Common myeloid progenitor, CD34-positive (primary cell): ENCODE results near the gene IQCE.

Experiments
- CTCF ChIA-PET: fragments of 350-600 bp; sonication (Branson Sonifier 250); formaldehyde crosslinking; loops from one replicate; lab custom pipeline; 2021; ENCODE audit warnings: antibody characterized with exemption; lab: Charles Lee
- POLR2A ChIA-PET: fragments of 350-600 bp; sonication (Branson Sonifier 250); formaldehyde crosslinking; loops from one replicate; lab custom pipeline; 2021; ENCODE audit warnings: antibody characterized with exemption; lab: Charles Lee
- DNase-seq, 3 donors: peaks; one replicate each; pipeline versions ENCODE4 v3.0.0 to v3.0.0-alpha.2; 2013
- H3K27ac ChIP-seq, 2 experiments: 1 replicate in 1 of 2; 2 replicates in 1 of 2; pipeline ENCODE4 v1.7.0; 2013; ENCODE audit warnings: inconsistent platforms in 2 of 2, low read length in 2 of 2, mild to moderate bottlenecking in 2 of 2, low read depth in 1 of 2, moderate library complexity in 1 of 2; ENCODE audit not compliant: severe bottlenecking in 2 of 2, insufficient read depth in 1 of 2, poor library complexity in 1 of 2
- H3K27me3 ChIP-seq, 5 experiments: replicated peaks in 2 of 5; 1 replicate in 3 of 5; 2 replicates in 2 of 5; pipeline versions ENCODE4 v1.6.1 to v1.7.0; 2013; ENCODE audit warnings: low read length in 4 of 5, mild to moderate bottlenecking in 2 of 5, moderate library complexity in 2 of 5, inconsistent platforms in 1 of 5; ENCODE audit not compliant: insufficient read depth in 5 of 5, control insufficient read depth in 4 of 5
- H3K36me3 ChIP-seq, 4 experiments: 1 replicate in 2 of 4; 2 replicates in 2 of 4; pipeline versions ENCODE4 v1.6.1 to v1.7.0; 2013; ENCODE audit warnings: low read length in 3 of 4, control low read depth in 1 of 4, mild to moderate bottlenecking in 1 of 4; ENCODE audit not compliant: control insufficient read depth in 4 of 4, insufficient read depth in 4 of 4
- H3K4me1 ChIP-seq, 4 experiments: 1 replicate in 3 of 4; 2 replicates in 1 of 4; pipeline versions ENCODE4 v1.6.1 to v1.7.1; 2013; ENCODE audit warnings: low read length in 3 of 4, mild to moderate bottlenecking in 3 of 4, control low read depth in 1 of 4, inconsistent platforms in 1 of 4, moderate library complexity in 1 of 4; ENCODE audit not compliant: control insufficient read depth in 4 of 4, insufficient read depth in 4 of 4; ENCODE audit errors: control extremely low read depth in 1 of 4
- H3K4me3 ChIP-seq, 7 experiments: 1 replicate in 4 of 7; 2 replicates in 3 of 7; pipeline versions ENCODE4 v1.5.1 to v1.7.0; 2013; ENCODE audit warnings: mild to moderate bottlenecking in 7 of 7, low read length in 6 of 7, moderate library complexity in 6 of 7, inconsistent platforms in 2 of 7, low read depth in 2 of 7, control low read depth in 1 of 7; ENCODE audit not compliant: insufficient read depth in 4 of 7, control insufficient read depth in 1 of 7; ENCODE audit errors: extremely low read depth in 1 of 7
- H3K9me3 ChIP-seq, 5 experiments: 1 replicate in 4 of 5; 2 replicates in 1 of 5; pipeline versions ENCODE4 v1.6.1 to v1.7.1; 2013; ENCODE audit warnings: low read length in 4 of 5, mild to moderate bottlenecking in 2 of 5, inconsistent platforms in 1 of 5, low read depth in 1 of 5, moderate library complexity in 1 of 5; ENCODE audit not compliant: control insufficient read depth in 4 of 5, insufficient read depth in 2 of 5; ENCODE audit errors: control extremely low read depth in 1 of 5
- WGBS: methylation state at CpG from one replicate; pipeline ENCODE4 v1.1.5; 2013; ENCODE audit not compliant: insufficient coverage; 5-methylcytosine and 5-hydroxymethylcytosine counted together

IQCE gene

DNA sequence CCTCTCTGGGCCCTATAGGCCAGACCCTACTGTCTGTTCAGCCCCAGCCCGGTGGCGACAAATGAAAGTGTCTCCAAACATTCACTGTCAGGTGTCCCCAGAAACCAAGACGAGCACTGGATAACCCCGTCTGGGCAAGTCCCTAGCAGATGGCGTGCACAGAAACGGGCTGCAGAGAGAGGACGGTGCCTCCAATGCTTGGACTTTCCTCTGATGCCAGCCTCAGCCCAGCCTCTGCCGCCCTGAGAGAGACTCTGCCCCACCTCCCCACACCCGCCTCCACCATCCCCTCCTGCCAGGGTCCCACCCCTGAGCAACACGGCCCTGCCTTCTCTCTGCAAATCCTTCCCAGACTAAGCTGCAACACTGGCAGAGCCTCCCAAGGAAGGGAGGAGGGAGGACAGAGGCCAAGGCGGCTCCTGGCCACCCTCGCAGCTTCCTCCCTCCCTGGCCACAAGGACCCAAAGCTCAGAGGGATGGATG is 46.6 kb upstream of the IQCE start:
- peaks cover 3 to 71% (median 64%) of the 10 kb centered on the region in 4 experiments for H3K4me1 ChIP-seq
- H3K36me3 ChIP-seq, result no peaks in the 10 kb centered on the region
- peak overlapping the region in 1 of 2 experiments; percentile 79 for H3K27ac ChIP-seq
- 52% methylated on average over 8 of the region's 12 CpGs for WGBS
- DNase-seq, result peak in 2 of 3 donors; percentile 50
- H3K9me3 ChIP-seq, result no peaks in the 10 kb centered on the region
- no peaks in the 10 kb centered on the region for H3K27me3 ChIP-seq
- H3K4me3 ChIP-seq, result peak overlapping the region in 2 of 7 experiments; percentile 1 to 59
- ChIA-PET CTCF (interaction anchor here (1.4 to 2.8 kb wide), 2 partner anchors 9 to 43 kb away, joined by 3 to 12 read pairs; no protein-coding TSS in a partner anchor), POLR2A (interaction anchor here (1.8 to 2.4 kb wide), 2 partner anchors 8 to 17 kb away, joined by 13 to 28 read pairs; partner anchors contain the start of gene LFNG)

- no peak for DNase-seq
- ChIA-PET CTCF (interaction anchor here (2.8 kb wide), 1 partner anchor 9 kb away, joined by 12 read pairs; no protein-coding TSS in a partner anchor), POLR2A (no interaction called here)
- Histone ChIP-seq H3K4me3 (no peak overlapping the region), H3K4me1 (peaks cover 3 to 68% (median 60%) of the 10 kb centered on the region in 4 experiments), H3K27ac (peak overlapping the region in 1 of 2 experiments; percentile 15), H3K36me3 (no peaks in the 10 kb centered on the region), H3K27me3 (no peaks in the 10 kb centered on the region), H3K9me3 (no peaks in the 10 kb centered on the region)
- WGBS, result 86% methylated on average over 2 of the region's 3 CpGs
Observed at GRCh38 chr7:2512713-2513112, 46.1 kb upstream of the IQCE start.

DNA sequence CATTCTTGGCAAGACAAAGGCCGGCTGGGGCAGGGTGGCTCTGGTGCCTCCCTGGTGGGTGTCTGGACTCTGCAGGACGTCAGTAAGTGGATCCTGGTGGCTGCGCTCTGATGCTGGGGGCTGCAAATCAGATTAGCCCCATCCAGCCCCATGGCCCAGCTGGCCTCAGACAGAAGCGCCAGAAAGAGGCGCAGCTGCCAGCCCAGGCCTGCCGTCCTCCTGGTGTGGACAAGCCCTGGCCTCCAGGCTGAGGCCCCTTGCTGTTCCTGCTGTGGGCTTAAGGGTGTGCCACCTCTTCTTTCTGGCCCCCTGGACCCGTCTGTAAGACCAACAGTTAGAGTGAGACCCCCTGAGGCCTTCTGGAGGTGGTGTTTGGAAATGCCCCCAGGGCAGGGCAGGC is 45.1 kb upstream of the IQCE start:
- 95% methylated on average over 7 of the region's 7 CpGs for WGBS
- no peak overlapping the region for H3K27ac ChIP-seq

DNA sequence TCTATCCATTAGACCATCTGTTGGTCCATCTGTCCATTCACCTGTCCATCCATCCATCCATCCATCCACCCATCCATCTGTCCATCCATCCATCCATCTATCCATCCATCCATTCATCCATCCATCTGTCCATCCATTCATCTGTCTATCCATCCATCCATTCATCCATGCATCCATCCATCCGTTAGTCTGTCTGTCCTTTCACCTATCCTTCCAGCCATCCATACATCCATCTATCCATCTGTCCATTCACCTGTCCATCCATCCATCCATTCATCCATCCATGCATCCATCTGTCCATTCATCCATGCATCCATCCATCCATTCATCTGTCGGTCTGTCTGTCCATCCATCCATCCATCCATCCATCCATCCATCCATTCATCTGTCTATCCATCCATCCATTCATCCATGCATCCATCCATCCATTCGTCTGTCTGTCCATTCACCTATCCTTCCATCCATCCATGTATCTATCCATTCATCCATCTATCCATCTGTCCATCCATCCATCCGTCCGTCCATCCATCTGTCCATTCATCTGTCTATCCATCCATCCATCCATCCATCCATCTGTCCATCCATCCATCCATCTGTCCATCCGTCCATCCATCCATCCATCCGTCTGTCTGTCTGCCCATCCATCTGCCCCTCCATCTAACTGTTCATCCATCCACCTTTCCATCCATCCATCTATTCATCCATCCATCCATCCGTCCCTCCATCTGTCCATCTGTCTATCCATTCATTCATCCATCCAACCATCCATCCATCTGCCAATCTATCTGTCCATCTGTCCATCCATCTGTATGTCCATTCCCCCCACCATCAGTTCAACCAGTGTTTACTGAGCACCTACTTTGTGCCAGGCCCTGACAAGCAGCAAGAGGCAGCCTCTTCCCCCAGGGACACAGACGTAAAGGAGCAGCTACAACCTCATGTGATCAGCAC is 44.0 kb upstream of the IQCE start:
- POLR2A ChIA-PET, result no interaction called here
- CTCF ChIA-PET, result interaction anchor here (1.3 kb wide), 1 partner anchor 37 kb away, joined by 3 read pairs; no protein-coding TSS in a partner anchor
- H3K27me3 ChIP-seq, result peaks cover 0 to 2% (median 0%) of the 10 kb centered on the region in 5 experiments
- H3K36me3 ChIP-seq, result no peaks in the 10 kb centered on the region
- no peak overlapping the region for H3K4me3 ChIP-seq
- 85% methylated on average over 8 of the region's 9 CpGs for WGBS
- no peaks in the 10 kb centered on the region for H3K9me3 ChIP-seq
- H3K4me1 ChIP-seq, result peaks cover 3 to 60% (median 54%) of the 10 kb centered on the region in 4 experiments
- no peak overlapping the region for H3K27ac ChIP-seq
- no peak for DNase-seq

More for the DNA sequence above, 45.1 kb upstream of the IQCE start:
- peaks cover 0 to 2% (median 0%) of the 10 kb centered on the region in 5 experiments for H3K27me3 ChIP-seq
- ChIA-PET POLR2A (no interaction called here), CTCF (no interaction called here)
- H3K4me1 ChIP-seq, result peaks cover 3 to 64% (median 58%) of the 10 kb centered on the region in 4 experiments
- no peaks in the 10 kb centered on the region for H3K36me3 ChIP-seq
- no peak overlapping the region for H3K4me3 ChIP-seq
- no peaks in the 10 kb centered on the region for H3K9me3 ChIP-seq
- DNase-seq, result no peak

DNA sequence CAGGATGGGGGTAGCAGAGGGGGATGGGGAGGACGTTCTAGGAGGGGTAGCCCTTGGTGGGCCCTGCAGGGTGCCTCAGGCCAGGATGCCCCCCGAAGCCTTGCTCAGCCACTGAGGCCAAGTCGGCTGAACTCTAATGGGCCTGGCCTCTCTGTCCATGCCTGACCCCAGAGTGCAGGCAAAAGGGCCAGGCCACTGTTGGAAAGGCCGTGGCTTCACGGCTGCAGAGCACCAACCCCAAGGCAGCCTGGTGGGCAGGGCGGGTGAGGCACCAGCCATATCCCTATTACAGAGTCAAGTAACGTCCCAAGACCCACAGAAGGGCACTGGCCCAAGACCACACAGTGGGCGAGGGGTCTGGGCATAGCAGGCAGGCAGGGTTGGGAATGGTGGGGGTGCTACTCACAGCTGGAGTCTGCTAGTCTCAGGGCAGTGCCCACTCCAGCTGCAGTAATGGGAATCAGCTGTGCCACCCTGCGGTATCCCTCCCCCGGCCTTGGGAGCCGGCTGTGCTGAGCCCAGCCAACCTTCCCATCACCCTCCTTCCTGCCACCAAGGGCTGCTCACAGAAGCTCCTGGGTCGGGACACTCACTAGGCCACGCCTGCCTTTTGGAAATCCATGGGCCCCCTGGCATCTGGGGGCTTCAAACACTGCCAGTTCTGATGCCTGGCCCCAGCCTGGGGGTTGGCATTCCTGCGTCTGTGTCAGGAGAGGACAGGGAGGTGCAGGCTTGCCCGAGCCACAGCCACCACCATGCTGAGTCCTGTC is 43.2 kb upstream of the IQCE start:
- Histone ChIP-seq H3K27me3 (peaks cover 0 to 4% (median 0%) of the 10 kb centered on the region in 5 experiments), H3K9me3 (no peaks in the 10 kb centered on the region), H3K4me1 (peaks cover 3 to 58% (median 52%) of the 10 kb centered on the region in 4 experiments), H3K27ac (no peak overlapping the region), H3K36me3 (no peaks in the 10 kb centered on the region), H3K4me3 (no peak overlapping the region)
- 96% methylated on average over 15 of the region's 15 CpGs for WGBS
- DNase-seq, result no peak
- ChIA-PET CTCF (interaction anchor here (1.3 kb wide), 1 partner anchor 38 kb away, joined by 3 read pairs; no protein-coding TSS in a partner anchor), POLR2A (no interaction called here)

- POLR2A ChIA-PET, result no interaction called here
- DNase-seq, result no peak
- WGBS, result 97% methylated on average over 5 of the region's 8 CpGs
Observed at GRCh38 chr7:2516194-2516555, 42.6 kb upstream of the IQCE start.

More at GRCh38 chr7:2516194-2516555, 42.6 kb upstream of the IQCE start:
- CTCF ChIA-PET, result interaction anchor here (1.3 kb wide), 2 partner anchors 10 to 38 kb away, joined by 3 read pairs; no protein-coding TSS in a partner anchor
- peaks cover 0 to 4% (median 0%) of the 10 kb centered on the region in 5 experiments for H3K27me3 ChIP-seq
- H3K4me1 ChIP-seq, result peaks cover 3 to 58% (median 52%) of the 10 kb centered on the region in 4 experiments
- no peak overlapping the region for H3K27ac ChIP-seq
- H3K9me3 ChIP-seq, result no peaks in the 10 kb centered on the region
- no peak overlapping the region for H3K4me3 ChIP-seq
- H3K36me3 ChIP-seq, result no peaks in the 10 kb centered on the region
